HG02970 (cell line): ENCODE data around the gene RBM34.
"Not testable (repeated sequence)": the region's sequence is repeated elsewhere in the genome, so short reads cannot be mapped to it uniquely, and the experiment has no call there.

ENCODE experiments used
- ATAC-seq: cut with Tn5 transposase; IDR thresholded peaks from one replicate; pipeline ENCODE4 v1.9.1; 2021; ENCODE audit warnings: mild to moderate bottlenecking, moderate library complexity, moderate number of reproducible peaks; ENCODE audit not compliant: unreplicated experiment, low FRiP score

The RBM34 gene

DNA sequence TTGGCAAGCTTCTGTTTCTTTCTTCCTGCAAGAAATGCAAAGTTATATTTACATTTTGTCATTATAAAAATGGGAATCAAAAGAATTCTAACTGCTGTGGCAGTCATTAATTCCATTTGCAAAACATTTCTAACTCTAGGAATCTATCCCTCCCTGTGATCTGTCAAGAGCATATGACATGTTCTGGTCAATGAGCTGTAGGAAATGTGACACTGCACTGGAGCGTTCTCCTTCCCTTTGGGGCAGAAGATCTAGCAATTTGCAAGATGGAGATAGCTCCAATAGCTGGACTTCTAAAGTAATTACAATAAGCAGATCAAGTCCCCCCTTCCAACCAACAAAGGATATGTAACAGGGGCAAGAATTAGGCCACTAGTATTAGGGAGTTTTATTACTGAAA is 38.7 kb downstream of the RBM34 start:
- no peak for ATAC-seq

DNA sequence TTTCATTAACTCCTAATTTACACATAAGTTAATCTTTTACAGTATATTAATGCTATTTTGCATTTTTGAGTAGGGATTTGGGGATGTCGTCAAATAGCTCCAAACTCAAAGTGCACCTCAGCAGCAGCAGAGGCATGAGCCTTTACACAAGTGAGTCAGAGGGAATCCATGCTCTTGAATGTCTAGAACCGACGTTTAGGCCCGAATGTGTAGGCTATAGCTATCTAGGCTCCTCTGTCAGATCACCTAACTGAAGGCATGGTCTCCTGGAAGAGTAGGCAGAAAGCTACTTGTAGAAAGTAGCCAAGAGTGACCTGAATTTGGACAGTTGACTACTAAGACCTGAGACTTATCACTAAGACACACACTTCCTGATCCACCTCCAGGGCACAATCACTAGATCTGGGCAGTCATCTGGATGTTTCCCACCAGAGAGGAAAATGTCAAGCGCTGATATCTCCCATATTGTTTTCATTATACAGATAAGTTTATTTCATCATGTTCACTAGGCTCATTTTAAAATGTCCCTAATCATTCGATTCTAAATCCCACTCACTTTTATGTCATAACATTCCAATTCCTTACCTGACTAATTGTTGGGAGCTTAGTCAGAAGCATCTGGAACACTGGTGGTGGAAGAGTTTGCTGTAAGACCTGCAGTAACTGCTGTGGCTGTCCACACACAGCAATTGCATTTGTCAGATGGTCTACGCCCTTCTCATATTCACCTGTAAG is 47.7 kb downstream of the RBM34 start:
- ATAC-seq: no peak

DNA sequence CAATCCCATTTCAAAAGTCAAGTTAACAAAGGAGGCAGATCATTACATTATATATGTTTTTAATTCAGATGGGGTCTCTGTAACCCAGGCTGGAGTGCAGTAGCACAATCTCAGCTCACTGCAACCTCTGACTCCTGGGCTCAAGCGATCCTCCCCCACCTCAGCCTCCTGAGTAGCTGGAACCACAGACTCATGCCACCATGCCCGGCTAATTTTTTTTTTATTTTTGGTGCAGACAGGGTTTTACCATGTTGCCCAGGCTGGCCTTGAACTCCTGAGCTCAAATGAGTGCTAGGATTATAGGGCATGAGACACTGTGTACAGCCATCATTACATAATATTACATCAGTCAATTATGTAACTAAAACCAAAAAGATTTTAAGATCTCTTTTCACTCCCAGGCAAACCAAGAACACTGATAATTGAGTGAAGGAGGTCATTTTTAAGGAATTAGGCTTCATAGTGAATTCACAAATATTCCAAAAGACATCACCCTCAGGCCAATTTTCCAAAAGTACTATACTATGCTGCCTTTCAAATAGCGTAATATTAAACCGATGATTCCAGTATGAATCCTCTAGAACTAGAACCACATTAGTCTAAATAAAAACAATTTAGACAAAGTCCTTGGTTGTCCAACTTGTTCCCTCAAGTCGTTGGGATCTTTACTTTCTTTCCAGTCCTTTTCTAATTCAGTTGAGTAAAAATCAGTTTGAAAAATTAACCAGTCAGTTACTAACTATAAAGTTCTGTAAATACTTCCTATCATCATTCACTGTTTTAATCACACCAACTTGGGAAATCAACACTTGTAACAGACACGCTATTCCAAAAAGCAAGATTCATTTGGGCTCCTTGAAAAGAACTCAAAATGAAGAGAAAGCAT is 48.5 kb downstream of the RBM34 start:
- ATAC-seq: no peak

DNA sequence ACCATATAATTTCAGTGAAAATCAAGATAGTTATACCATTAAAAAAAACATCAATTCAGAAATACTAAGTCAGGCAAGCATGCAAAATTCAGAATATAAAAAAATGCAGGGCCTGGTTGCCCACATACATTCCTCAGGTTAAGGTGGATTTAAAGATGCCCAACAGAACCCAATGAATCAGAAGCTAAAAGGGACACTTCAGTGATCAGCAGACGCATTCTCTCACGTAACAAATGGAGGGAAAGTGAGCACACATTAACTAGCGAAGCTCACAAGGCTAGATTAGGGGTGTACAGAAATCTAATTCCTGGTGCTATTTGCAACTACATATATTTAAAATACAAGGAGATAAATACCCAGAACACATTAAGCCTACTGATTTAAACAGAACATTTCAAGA is 49.9 kb downstream of the RBM34 start:
- no peak for ATAC-seq

- ATAC-seq: no peak
These were observed 52.2 kb downstream of the RBM34 start for GRCh38 chr1:235108876-235109275.

- no peak for ATAC-seq
These were observed 52.9 kb downstream of the RBM34 start for GRCh38 chr1:235108185-235108593.

- no peak for ATAC-seq
These were observed 53.5 kb downstream of the RBM34 start for GRCh38 chr1:235107368-235108184.

GRCh38 chr1:235106457-235106856 is 54.6 kb downstream of the RBM34 start:
- ATAC-seq: no peak

DNA sequence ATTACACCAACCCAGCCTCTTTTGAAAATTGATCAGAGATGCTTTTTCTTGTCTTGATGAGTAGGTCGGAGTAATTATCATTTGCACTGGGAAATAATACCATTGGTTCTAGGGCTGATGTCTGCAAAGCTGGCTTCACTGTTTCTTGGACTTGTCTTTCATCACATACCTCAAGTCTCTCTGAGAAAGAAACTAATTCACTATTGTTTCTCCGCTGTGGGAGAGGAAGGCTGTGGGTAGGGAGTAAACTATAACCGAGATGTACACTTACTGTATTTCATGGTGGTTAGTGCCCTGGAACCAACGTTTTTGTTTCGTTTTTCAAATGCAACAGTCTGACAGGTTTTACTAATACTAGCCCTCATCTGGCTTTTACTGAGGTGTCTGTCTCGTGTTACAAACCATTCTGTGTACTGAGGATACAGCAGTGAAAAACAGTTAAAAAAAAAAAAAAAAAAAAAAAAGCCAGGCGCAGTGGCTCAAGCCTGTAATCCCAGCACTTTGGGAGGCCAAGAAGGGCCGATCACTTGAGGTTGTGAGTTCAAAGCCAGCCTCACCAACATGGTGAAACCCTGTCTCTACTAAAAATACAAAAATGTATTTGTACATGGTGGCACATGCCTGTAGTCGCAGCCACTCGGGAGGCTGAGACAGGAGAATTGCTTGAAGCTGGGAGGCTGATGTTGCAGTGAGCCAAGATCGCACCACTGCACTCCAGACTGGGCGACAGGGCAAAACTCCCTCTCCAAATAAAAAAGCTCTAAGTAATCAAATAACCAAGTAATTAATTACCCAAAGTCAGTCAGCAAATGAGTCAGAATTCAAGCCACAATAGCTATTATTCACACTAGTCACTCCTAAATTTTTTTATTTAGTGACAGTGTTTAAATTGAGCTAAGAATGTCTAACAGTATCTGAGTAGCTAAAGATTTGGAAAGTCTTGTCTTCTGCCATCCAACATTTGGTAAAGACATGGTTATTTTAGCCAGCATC is 55.7 kb downstream of the RBM34 start:
- peak; percentile 62 for ATAC-seq

DNA sequence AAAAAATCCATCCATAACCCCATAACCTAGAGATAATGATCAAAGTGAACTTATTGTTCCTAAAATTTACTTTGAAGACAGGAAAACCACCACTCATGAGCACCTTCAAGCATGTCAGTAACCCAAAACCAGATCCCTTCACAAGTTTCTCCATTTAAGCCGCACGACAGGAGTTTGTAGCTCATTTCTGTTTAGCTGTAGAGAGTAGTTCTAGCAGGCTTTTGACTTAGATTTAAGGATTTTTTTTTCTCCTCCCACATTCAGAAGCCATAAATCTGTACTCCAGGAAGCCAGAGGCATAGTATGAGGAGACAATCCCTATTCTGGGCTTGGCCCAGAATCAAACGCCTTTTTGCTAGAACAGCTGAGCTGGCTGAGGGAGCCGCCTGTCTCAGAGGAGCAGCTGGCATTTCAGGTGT is 58.0 kb downstream of the RBM34 start:
- ATAC-seq: no peak

DNA sequence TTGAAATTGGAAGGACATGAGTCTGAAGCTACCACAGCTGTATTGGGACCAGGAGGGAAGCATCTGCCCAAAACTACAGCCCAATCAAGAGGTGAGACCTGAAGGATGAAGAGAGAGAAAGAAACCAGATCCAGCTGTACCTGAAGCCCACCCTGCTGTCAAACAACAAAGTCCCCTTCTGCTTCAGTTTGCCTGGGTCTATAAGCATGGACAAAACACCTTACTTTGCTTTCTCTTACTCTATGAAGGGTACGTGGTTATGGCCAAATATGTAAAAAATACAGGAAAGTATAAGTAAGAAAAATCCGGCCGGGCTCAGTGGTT is 58.8 kb downstream of the RBM34 start:
- ATAC-seq: no peak

- no peak for ATAC-seq
These were observed 59.3 kb downstream of the RBM34 start for GRCh38 chr1:235101558-235102258.

DNA sequence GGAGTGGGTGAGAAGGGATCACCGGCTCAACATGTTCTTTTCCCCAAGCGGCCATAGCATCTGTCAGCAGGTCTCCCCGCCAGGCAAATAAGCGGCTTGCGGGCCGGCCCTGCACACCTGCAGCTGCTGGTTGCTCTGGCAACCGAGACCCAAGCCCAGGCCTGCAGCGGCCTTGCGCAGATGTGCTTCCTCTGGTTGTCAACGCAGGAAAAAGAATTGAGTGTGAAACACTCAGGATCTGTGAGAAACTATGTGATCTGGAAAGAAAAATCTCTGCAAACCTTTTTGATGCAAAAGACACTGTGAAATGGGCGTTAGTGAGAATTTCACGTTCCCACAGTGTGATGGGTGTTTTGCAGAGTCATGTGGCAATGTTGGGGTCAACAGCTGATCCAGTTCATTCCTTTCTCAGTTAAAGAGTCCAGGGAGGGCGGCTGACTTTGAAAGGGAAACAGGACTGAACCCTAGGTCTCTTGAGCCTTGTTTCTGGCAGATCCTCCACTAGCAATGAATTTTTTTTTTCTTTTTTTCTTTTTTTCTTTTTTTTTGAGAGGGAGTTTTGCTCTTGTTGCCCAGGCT is 60.8 kb downstream of the RBM34 start:
- no peak for ATAC-seq

GRCh38 chr1:235098991-235099390 is 62.1 kb downstream of the RBM34 start:
- no peak for ATAC-seq

DNA sequence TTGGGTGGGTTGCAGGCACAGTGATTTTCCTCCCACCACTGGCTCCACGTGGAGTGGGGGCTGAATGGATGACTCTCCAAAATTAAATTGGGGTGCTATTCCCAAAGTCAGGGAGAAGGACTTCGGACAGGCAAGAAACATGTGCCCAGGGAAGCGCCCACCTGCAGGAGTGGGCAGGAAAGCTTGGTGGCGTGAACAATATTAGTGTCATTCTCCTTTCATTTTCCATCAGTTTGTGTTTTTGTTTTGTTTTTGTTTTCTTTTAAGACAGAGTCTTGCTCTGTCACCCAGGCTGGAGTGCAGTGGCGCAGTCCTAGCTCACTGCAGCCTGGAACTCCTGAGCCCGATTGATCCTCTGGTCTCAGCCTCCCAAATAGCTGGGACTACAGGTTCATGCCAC is 62.5 kb downstream of the RBM34 start:
- ATAC-seq: no peak

DNA sequence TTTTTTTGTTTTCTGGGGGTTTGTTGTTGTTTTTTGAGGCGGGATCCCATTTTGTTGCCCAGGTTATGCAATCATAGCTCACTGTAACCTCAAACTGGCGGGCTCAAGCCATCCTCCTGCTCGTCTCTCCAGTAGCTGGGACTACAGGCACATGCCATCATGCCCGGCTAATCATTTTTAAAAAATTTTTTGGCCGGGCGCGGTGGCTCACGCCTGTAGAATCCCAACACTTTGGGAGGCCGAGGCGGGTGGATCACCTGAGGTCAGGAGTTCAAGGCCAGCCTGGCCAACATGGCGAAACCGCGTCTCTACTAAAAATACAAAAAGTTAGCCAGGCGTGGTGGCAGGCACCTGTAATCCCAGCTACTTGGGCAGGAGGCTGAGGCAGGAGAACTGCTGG is 63.5 kb downstream of the RBM34 start:
- ATAC-seq: not testable (repeated sequence)

DNA sequence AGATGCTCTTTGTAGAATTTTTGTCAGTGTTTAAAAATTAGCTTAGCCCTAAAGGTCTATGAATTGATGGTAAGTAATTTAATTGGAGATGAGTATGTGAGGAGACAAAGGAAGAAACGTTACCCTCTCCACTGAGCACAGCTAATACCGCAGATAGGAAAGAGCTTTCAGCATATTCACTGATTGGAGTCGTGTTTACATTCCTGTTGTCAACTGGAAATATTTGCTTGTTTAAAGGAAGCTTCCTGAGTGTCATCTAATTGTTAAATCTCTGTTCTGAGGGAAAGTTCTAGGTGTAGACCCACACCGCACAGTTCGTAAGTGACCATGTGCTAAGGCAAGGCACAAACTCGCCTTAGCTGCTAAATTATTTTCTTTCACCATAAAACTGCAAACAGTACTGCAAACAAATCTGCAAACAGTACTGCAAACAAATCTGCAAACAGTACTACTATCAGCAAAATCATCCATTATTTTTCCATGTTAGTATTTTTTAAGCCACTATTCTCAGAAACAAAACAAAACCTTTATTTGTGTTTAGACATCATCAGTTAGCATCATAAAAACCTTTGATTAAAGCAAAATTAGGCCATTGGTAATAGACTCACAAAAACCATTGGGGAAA is 65.0 kb downstream of the RBM34 start:
- ATAC-seq: no peak
